ENCODE data around the gene TCERG1L. TPM values are rescaled to one million over a fixed set of nuclear protein-coding genes. Genes with fewer than 3 reads are reported as not detected.
"Not testable (repeated sequence)": the region's sequence is repeated elsewhere in the genome, so short reads cannot be mapped to it uniquely, and the experiment has no call there.

The TCERG1L gene
- total RNA-seq, 1 experiment from 2014 or later: not detected

DNA sequence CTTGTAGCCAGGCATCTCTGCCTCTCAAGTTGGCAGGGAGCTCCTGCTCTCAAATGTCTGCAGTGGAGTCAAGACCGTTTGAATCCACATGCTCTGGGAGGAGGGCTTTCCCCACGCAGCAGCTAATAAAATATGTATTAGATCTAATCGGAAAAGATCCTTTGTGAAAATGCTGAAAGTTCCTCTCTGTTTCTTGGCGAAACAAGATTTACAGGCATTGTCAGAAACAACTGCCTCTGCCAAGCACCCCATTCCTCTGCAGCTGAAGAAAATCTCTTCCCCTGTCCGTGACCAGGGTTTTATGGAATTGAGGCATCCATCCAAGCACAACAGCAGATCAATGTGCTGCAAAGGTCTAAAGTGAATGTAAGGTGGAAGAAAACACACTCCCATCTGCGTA lies 165.8 kb downstream of the TCERG1L start:
- no peak for DNase-seq (ENCODE audit: low read depth)

DNA sequence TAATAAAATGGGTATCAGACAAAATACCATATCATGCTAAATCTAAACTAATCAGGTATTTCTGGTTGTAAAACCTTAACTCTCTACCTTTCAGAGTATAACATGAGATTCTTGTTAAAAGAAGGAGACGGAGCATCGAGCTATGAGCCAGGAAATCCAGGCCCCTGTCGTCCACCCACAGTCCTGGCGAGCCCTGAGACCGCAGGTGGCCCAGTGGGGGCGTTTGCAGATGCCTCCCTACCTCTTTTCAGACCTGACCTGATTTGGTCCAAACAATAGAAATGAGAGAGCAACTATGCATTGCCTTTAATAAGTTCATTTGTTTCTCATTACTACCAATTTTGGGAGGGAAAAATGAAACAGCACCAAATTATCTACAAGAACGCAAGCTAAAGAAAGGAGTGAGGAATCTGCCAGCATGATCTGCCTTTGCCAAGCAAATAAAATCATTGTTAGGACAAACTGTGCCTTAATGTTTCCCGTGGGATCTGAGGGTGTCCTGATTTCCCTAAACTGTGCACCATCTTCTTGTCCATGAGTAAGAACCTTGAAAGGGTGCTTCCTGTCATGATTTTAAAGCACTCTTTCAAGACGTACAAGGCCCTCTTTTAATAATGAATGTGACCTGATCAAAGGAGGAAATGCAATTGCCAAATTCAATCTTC lies 166.7 kb downstream of the TCERG1L start:
- DNase-seq (ENCODE audit: low read depth): no peak

DNA sequence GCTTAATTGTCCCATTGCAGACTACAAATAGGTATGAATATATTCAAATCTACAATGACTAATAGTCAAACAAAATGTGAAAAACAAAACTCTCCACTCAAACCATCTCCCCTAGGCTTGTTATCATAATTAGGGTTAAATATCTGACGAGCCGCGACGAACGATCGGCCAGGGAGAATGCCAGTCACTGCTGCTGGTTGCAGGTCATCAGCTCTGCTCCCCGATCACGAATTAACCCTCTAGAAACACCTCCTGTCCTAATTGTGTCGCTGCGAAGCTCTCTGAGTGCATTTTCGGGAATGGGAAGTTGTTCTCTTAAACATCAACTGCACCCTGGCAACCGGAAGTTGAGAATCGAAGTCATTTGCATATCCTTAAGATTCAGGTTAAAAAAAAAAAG lies 167.3 kb downstream of the TCERG1L start:
- DNase-seq (ENCODE audit: low read depth): no peak

DNA sequence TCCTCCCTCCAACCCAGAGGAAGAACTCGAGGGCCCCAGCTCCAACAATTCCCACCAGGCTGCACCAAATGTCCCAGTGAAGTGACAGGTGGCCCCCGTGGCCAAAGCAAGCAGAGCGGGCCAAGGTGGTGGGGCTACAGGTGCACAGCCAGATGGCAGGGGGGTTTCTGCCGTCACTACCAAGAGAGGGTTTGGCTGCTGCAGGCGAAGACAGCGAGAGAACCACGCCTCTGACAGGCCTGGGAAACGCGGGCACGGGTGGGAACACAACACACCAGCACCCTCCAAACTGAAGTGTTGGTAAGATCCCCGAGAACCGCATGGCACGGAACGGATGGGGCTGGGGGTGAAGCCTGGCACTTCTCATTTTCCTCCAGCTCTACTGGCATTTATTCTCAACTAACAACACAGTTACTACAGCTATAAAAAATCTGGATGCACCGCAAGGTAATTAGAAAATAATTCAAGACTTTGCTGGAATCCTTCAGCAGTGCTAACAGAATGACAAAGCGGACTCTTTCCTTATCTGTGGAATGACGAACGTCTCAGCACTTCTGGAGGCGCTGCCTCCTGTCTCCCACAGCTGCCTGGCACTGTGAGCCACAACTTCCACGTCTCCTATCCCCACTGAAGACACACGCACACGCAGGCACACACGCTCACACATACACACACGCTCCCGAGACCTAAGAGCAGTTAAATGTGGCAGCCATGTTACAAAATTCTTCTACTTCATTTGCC lies 167.9 kb downstream of the TCERG1L start:
- DNase-seq (ENCODE audit: low read depth): no peak

DNA sequence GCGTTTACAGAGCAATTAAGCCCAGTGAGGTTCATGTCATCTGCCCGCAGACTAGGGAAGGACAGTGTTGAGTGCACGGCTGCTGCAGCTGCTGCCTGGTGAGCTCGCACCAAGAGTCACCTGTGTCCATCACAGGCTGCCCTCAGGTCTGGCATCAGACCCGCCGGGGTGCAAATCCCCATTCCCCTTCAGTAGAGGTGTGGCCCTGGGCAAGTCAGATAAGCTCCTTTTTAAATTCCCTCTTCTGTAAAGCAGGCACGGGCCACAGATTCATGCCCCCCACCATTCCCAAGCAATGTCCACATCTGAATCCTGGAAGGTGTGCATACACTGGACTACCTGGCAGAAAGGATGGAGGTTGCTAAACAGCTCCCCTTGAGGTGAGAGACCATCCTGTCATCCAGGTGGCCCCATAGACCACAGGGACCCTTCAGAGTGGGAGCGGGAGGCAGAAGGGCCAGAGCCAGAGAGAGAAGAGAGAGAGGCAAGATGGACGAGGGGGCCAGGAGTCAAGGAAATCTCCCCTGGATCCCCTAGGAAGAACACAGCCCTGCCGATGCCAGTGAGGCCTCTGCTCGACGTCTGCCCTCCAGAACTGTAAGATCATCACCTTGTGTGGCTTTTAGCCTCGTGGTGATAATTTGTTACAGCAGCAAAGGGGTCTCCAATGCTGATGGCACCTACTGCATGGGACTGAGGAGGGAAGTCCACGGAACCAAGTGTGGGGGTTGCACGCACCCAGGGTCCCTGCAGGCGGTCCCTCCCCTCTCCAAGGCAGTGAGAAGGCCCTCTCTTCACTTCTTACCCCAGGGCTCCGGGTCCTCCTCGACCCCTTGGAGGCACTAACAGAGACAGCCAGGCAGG lies 168.8 kb downstream of the TCERG1L start:
- no peak for DNase-seq (ENCODE audit: low read depth)

DNA sequence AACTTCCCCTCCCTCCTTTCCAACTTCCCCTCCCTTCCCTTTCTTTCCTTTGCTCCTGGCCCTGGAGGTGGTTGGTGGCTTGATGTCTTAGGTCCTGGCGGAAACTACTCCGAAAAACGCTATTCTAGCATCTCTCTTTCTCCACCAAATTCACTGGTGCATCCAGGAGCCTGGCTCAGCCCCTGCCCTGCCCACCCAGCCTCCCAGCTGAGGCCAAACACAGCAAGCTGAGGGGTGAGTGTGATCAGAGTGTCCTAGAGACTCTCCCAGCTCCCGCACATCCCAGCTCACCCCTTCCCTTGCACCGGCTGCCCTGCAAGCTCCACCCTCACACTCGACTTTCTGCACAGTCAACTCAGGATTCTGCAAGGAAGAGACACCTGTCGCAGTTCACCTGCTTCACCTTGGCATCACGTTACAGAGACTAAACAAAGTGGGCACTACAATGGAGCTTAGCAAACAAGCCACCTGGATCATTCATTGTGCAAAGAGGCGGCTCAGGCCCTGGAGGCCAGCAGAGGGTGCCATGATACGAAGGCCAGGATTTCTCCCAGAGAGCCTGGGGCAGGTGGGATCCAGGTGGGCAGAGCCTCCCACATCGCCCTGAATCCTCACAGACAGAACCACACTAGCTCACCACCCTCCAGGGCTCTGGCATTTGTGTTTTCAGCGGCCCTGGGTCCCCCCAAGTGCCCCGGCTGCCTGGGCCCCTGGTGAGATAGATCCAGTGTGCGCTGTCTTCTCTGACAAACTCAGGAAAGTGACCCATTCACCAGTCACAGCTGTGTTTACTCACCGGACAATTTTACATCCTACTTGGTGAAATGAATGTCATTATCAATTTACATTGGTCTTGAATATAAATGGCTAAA lies 169.6 kb downstream of the TCERG1L start:
- DNase-seq (ENCODE audit: low read depth): no peak

DNA sequence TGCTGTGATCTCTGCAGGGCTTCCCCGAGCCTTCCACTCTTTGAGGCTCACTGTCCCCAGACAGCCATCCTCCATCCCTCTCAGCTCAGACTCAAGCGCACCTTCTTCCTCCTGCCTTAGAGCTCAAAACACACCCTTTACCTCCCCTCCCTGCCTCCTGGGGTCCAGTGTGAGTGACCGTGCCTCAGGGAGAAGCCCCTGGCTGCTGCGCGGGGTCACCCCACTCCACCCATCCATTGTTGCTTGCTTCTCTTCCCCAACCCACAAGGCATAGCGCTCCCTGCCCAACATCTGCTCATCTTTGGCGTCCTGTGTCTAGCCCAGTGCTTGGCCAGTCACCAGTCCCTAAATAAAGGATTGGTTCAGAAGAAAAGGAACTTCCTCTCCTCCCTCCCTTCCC lies 170.3 kb downstream of the TCERG1L start:
- no peak for DNase-seq (ENCODE audit: low read depth)

DNA sequence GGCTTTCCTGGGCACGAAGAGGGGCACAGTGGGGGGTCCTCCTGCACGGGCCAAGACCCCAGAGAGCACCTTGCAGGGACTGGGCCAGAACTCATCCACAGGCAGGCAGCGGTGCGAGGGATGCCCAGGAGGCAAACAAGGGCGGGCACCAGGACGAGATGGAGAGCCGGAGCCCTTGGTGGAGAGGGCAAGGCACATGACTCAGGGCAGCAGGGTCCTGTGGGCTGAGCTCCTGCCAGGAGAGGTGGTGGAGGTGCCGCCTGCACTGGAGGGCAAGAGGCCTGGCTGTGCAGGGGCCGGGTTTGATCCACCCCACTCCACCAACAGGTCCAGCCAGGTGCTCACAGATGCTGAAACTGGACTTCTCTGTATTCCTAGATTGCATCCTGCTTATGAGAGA lies 170.9 kb downstream of the TCERG1L start:
- DNase-seq (ENCODE audit: low read depth): no peak

DNA sequence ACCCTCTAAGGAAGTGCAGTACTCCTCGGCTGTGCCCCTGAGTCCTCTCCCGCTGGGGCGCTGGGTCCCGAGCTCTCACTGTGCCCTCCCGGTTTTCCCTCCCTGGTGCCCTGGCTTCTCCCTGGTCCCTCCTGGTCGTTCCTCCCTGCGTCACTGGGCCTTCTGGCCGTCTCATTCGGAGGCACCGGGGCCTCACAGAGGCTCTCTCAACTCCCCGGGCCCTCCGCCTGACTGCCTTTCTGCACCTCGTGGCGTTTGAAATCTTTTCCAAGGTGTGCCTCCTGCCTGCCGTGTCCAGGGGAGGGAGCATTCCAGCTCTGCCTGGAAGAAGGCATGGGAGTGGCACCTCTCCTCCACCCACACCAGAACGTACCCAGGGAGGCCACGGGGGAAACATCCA lies 174.3 kb downstream of the TCERG1L start:
- no peak for DNase-seq (ENCODE audit: low read depth)

DNA sequence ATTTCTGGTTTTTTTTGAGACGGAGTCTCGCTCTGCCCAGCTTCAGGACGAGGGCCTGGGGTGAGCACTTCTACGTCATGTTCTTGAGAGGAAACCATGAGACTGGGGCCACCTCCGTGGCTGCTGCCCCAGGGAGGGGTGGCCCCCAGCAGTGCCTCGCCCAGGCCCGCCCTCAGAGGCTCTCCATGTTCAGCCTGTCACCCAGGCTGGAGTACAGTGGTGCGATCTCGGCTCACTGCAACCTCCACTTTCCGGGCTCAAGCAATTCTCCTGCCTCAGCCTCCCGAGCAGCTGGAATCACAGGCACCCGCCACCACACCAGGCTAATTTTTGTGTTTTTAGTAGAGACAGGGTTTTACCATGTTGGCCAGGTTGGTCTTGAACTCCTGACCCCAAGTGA lies 175.2 kb downstream of the TCERG1L start:
- DNase-seq (ENCODE audit: low read depth): not testable (repeated sequence)

DNA sequence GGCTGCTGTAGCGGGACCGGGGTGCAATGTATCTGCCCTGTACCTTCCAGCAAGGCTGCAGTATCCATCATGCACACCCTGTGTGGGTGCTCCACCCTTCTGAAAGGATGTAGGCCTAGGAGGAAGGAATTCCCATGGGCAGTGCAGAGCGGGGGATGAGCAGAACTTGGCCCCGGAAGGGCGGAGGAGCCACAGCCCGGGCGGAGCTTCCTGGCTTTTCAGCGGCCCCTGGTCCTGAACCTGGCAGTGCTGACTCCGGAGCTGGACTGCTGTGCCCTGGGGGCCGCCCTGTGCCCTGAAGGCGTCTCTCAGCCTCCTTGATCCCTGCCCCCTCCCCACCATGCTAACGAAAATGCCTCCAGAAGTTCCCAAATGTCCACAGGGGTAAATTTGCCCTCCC lies 175.8 kb downstream of the TCERG1L start:
- DNase-seq (ENCODE audit: low read depth): no peak

DNA sequence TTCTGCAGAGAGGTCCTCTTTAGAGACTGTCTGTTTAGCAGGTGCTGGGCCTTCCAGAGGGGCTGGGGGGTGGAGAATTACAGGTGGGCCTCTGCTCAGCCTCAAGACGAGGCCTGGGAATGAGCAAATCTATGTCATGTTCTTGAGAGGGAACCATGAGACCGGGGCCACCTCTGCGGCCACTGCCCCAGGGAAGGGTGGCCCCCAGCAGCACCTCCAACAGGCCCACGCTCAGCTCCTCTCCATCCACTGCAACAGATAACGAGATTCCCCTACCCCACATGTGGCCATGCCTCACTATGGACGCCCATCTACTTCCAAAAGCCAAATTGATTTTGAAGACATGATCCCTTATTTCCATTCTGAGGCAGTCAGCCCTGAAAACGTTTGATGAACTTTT lies 176.9 kb downstream of the TCERG1L start:
- no peak for DNase-seq (ENCODE audit: low read depth)

DNA sequence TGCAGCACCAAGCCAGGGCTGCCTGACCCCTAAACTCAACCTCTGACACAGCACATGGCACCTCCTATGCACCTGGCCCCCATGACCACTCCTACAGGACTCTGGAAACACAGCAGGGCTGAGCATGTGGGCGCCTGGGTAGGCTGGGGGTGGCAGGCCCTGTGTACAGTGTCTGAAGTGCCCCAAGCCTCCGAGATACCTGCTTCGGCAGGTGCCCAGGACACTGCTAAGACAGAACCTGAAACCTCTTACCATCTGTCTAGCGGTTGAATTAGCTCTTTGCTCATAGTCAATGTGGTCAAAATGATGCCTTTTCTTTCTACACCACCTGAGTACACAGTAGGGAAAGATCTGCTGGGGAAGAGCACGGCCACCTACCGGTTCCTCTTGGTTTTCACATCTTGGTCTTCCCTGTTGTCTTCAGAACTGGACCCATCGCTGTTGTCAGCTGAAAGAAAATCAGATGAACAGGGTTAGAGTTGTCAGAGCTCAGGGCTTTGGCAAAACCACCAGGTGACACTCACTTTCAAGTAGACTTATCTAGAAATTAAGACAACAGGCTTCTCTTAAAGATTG lies 177.4 kb downstream of the TCERG1L start:
- no peak for DNase-seq (ENCODE audit: low read depth)

DNA sequence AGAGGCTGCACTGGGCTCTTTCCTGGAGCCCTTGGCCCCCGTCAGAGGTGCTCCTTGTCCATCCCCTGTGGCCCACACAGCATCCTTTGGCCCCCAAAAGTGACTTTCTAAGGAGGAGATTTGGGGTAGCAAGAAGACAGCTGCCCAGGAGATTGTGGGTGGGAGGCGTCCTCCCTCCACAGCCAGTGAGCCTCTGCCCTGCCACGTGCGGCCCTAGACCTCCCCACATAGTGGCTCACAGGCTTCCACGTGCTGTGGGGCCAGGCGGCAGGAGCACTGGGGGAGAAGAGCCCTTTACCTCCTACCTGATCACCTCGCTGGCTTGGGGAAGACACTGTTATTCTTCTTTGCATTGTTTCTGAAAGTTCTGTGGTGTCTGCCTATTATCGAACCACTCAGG lies 178.8 kb downstream of the TCERG1L start:
- no peak for DNase-seq (ENCODE audit: low read depth)

DNA sequence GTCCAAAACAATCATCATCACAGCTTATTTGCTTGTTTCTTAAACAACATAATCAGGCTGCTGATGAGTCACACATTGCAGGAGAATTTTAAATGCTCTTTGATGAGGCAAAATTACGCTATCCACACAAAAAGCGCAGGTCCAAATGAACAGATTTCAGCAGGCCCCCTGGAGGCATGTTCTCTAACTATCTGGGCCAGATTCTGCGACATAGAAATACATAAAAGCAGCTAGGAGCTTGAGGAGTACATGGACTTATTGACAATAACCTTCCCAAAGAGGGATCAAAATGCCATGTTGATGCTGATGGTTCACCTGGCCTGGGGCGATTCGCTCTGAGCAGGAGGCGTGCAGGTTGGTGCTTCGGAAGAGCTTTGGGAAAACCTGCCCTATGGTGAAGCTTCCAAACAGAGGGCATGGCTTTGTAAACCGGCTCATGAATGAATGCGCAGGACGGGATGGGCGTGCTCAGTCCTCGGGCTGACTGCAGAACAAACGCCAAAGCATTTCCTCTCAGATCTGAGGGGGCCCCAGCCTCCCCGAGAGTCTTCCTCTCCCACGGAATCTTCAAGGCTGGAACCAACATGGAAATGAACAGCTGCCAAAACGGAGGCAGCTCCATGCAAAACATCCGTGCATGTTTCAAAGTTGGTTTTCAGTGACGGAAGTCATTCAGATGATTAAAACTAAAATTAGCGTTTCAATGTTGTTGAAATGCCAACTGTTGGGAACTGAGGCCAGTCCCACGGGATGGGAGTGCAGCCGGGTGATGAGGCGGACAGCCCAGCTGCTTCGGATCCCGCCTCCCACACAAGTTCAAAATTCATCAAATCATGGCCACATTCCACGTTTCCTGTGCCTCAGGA lies 179.6 kb downstream of the TCERG1L start:
- DNase-seq (ENCODE audit: low read depth): no peak

DNA sequence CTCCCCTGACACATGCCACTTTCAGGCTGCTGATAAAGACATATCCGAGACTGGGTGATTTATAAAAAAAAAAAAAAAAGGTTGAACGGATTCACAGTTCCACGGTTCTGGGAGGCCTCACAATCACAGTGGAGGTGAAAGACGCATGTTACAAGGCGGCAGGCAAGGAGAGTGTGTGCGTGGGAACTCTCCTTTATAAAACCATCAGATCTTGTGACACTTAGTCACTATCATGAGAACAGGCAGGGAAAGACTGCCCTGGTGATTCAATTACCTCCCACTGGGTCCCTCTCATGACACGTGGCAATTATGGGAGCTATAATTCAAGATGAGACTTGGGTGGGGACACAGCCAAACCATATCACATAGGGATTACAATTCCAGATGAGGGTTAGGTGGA lies 181.5 kb downstream of the TCERG1L start:
- no peak for DNase-seq (ENCODE audit: low read depth)

DNA sequence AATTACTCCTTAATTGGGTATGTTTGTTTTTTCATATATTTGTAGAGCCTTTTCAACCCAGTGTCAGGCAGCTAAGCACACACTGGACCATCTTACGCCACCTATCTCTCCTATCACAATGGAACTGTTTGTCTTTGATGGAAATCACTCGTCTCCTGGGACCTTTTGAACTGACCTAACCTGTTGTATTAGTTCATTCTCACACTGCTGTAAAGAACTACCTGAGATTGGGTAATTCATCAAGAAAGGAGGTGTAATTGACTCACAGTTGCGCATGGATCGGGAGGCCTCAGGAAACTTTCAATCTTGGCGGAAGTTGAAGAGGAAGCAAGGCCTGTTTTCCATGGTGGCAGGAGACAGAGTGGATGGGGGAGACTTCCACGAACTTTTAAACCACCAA lies 182.0 kb downstream of the TCERG1L start:
- no peak for DNase-seq (ENCODE audit: low read depth)

DNA sequence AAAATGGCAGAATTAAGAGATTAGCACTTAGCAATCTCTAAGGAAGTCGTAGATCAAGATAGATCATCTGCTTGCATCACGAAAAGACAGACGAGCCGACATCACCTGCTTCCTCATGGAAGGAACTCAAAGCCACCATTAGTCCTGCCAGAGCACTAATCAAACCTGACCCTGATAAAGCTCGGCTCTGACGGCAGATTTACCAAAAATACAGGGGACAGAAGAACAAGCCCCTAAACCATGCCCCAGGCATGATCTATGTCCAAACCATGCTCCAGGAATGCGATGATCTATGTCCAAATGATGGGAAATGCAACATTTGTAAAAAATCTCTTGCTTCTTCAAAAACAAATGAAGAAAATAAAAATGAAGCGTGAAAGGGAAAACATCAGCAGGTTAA lies 182.8 kb downstream of the TCERG1L start:
- DNase-seq (ENCODE audit: low read depth): no peak

DNA sequence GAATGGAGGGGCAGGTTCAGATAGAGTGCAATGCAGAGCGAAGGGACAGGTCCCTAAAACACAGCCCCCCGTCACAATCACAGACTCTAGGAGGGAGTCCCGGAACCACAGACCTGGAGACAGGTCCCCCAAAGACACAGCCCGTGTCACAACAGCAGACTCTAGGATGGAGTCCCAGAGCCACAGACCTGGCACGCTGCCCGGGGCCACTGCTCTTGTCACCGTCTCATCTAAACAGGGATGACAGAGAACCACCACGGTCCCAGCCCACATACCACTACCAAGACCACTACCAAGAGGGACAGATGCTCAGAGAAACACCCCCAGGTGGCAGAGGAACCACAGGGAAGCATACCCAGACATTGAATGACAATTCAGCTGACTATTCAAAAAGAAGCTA lies 183.9 kb downstream of the TCERG1L start:
- DNase-seq (ENCODE audit: low read depth): no peak

DNA sequence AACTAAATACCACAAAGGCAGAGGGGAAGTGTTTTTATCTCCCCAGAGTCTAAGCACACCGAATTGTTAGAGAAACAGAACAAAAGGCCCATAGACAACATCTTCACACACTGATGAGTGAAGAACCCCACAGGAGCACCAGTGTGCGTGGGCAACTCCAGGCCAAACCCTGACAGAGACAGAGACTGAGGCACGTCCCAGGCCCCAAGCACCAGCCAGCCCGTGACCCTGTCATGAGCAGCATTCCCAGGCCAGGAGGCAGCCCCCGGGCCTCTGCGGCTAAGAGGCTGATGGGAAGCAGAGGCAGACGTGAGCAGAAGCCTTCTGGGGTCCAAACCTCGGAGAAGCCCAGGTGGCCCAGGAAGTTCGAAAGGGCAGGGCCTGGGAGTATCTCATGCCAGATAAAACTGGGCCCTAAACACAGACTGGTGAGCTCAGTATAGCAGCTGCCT lies 184.4 kb downstream of the TCERG1L start:
- no peak for DNase-seq (ENCODE audit: low read depth)

Measured in RPMI7951 (cell line).